Astrocyte (in vitro differentiated cells and primary cell): ENCODE measurements around the gene KRTAP9-7.

Source experiments
- CTCF ChIP-seq: IDR thresholded peaks from 2 replicates; pipeline ENCODE4 v1.5.1; 2011; ENCODE audit warnings: low read depth, mild to moderate bottlenecking, inconsistent platforms, low read length, moderate library complexity; ENCODE audit not compliant: insufficient read depth
- EZH2 ChIP-seq: IDR thresholded peaks from 2 replicates; pipeline ENCODE4 v1.6.1; 2012; ENCODE audit warnings: mild to moderate bottlenecking, low read length, inconsistent platforms; ENCODE audit not compliant: insufficient read depth

GRCh38 chr17:41307647-41308046 lies 32.1 kb downstream of the KRTAP9-7 start:
- no peak for TF ChIP-seq CTCF
- no peak for TF ChIP-seq EZH2
